Esophagus muscularis mucosa (tissue), 4 donors: ENCODE measurements around the gene POLR2M. TPM values are rescaled to one million over a fixed set of nuclear protein-coding genes. Genes with fewer than 3 reads are reported as not detected.

Source experiments
- DNase-seq: peaks from one replicate; pipeline ENCODE4 v3.0.0-alpha.2; 2017; ENCODE audit errors: extremely low spot score
- H3K27ac ChIP-seq, 4 donors: fragments of 200-600 bp; sonication (generic); replicated peaks in 1 of 4; 1 replicate in 3 of 4; 2 replicates in 1 of 4; pipeline ENCODE4 v1.5.1; 2016 to 2019; ENCODE audit warnings: mild to moderate bottlenecking in 1 of 4
- H3K27me3 ChIP-seq, 4 donors: fragments of 200-600 bp; sonication (generic); one replicate each; pipeline versions ENCODE4 v1.5.1 to v1.6.0; 2016 to 2019
- H3K36me3 ChIP-seq, 4 donors: fragments of 200-600 bp; sonication (generic); one replicate each; pipeline ENCODE4 v1.5.1; 2016 to 2019
- H3K4me1 ChIP-seq, 4 donors: fragments of 200-600 bp; sonication (generic); one replicate each; pipeline ENCODE4 v1.5.1; 2016 to 2019
- H3K4me3 ChIP-seq, 4 donors: fragments of 200-600 bp; sonication (generic); 1 replicate in 2 of 4; 2 replicates in 2 of 4; pipeline ENCODE4 v1.5.1; 2016 to 2019; ENCODE audit warnings: mild to moderate bottlenecking in 4 of 4, moderate library complexity in 1 of 4
- H3K9me3 ChIP-seq, 4 donors: fragments of 200-600 bp; sonication (generic); 1 replicate in 3 of 4; 2 replicates in 1 of 4; pipeline ENCODE4 v1.5.1; 2016 to 2019
- CTCF ChIP-seq, 3 experiments: fragments of 200-600 bp in 2 of 3; fragments of 450-650 bp in 1 of 3; sonication (generic) in 2 of 3; IDR thresholded peaks; one replicate each; pipeline ENCODE4 v1.5.1; 2017 to 2019; ENCODE audit warnings: antibody characterized with exemption in 3 of 3, mild to moderate bottlenecking in 2 of 3, moderate library complexity in 1 of 3
- EP300 ChIP-seq: sonication (generic); formaldehyde crosslinking; IDR thresholded peaks from one replicate; pipeline ENCODE4 v1.6.1; 2017; ENCODE audit warnings: antibody characterized with exemption
- POLR2A ChIP-seq: fragments of 450-650 bp; IDR thresholded peaks from one replicate; pipeline ENCODE4 v1.6.1; 2017; ENCODE audit warnings: antibody characterized with exemption, moderate library complexity, mild to moderate bottlenecking, low read depth
- POLR2AphosphoS5 ChIP-seq, 2 donors: sonication (generic); formaldehyde crosslinking; IDR thresholded peaks; one replicate each; pipeline ENCODE4 v1.6.1; 2017; ENCODE audit warnings: antibody characterized with exemption in 2 of 2
- WGBS: methylation state at CpG from one replicate; pipeline ENCODE4 v1.1.5; 2018; 5-methylcytosine and 5-hydroxymethylcytosine counted together
- intact Hi-C: fragments of 100-400 bp; cut with DNase I; formaldehyde crosslinking; loops from one replicate; pipeline ENCODE4 v1.15.1; 2023
- total RNA-seq, 4 donors: library from RNA; depleted of rRNA; stranded (reverse); fragments of >200 nt; gene quantifications; one replicate each; pipeline versions ENCODE4 v1.1.0 to v1.2.1, GENCODE V29; 2016

POLR2M gene
- total RNA-seq, 4 donors from 2014 or later, result 133 to 799 (median 379) TPM

GRCh38 chr15:57751177-57751800 lies 44.8 kb downstream of the POLR2M start:
- intact Hi-C loops, result loop anchor here (5.0 kb wide), 1 partner anchor 111 kb away; no protein-coding TSS in a partner anchor
- DNase-seq, result no peak
- H3K9me3 ChIP-seq, result no peaks in the 10 kb centered on the region
- H3K27me3 ChIP-seq, result no peaks in the 10 kb centered on the region
- H3K4me3 ChIP-seq, result no peak overlapping the region
- no peaks in the 10 kb centered on the region for H3K36me3 ChIP-seq
- peak; percentile 38 to 52 (median 39) for TF ChIP-seq CTCF (IDR thresholded peaks at IDR 0.05)
- TF ChIP-seq POLR2AphosphoS5 (IDR thresholded peaks at IDR 0.05), result no peak
- no peak for TF ChIP-seq EP300
- no peak for TF ChIP-seq POLR2A
- no peak overlapping the region for H3K27ac ChIP-seq
- 20% methylated on average over 3 of the region's 3 CpGs for WGBS
- peaks cover 0 to 16% (median 14%) of the 10 kb centered on the region in 4 donors for H3K4me1 ChIP-seq

- DNase-seq, result no peak
- H3K27ac ChIP-seq, result peak overlapping the region in 1 of 4 donors; percentile 24
- TF ChIP-seq EP300, result no peak
- peak; percentile 20 to 26 (median 22) for TF ChIP-seq CTCF (IDR thresholded peaks at IDR 0.05)
- no peak for TF ChIP-seq POLR2A
- TF ChIP-seq POLR2AphosphoS5 (IDR thresholded peaks at IDR 0.05), result no peak
- no peaks in the 10 kb centered on the region for H3K9me3 ChIP-seq
- no peaks in the 10 kb centered on the region for H3K36me3 ChIP-seq
- no peaks in the 10 kb centered on the region for H3K27me3 ChIP-seq
- H3K4me1 ChIP-seq, result peaks cover 0 to 13% (median 11%) of the 10 kb centered on the region in 4 donors
- intact Hi-C loops, result loop anchor here (5.0 kb wide), 1 partner anchor 110 kb away; no protein-coding TSS in a partner anchor
- WGBS, result 58% methylated on average over 9 of the region's 9 CpGs
- H3K4me3 ChIP-seq, result peak overlapping the region; percentile 5 to 19 (median 10)
Observed at GRCh38 chr15:57752436-57752835, 45.9 kb downstream of the POLR2M start.

- 73% methylated on average over 9 of the region's 9 CpGs for WGBS
- H3K4me3 ChIP-seq, result peak overlapping the region; percentile 5 to 19 (median 10)
- no peak for TF ChIP-seq EP300
- TF ChIP-seq POLR2AphosphoS5 (IDR thresholded peaks at IDR 0.05), result no peak
- TF ChIP-seq CTCF (IDR thresholded peaks at IDR 0.05), result no peak
- TF ChIP-seq POLR2A, result no peak
Observed at GRCh38 chr15:57752840-57753239, 46.3 kb downstream of the POLR2M start.

GRCh38 chr15:57756466-57756865 lies 50.0 kb downstream of the POLR2M start:
- 91% methylated on average over 3 of the region's 3 CpGs for WGBS
- H3K27me3 ChIP-seq, result no peaks in the 10 kb centered on the region
- H3K4me3 ChIP-seq, result no peak overlapping the region
- H3K4me1 ChIP-seq, result peaks cover 0 to 12% (median 10%) of the 10 kb centered on the region in 4 donors
- H3K9me3 ChIP-seq, result no peaks in the 10 kb centered on the region
- no peak for DNase-seq
- no peak overlapping the region for H3K27ac ChIP-seq
- no peaks in the 10 kb centered on the region for H3K36me3 ChIP-seq
- TF ChIP-seq EP300 (no peak), CTCF (IDR thresholded peaks at IDR 0.05) (no peak), POLR2A (no peak)
- intact Hi-C loops, result no loop called here

More at GRCh38 chr15:57752840-57753239, 46.3 kb downstream of the POLR2M start:
- H3K4me1 ChIP-seq, result peaks cover 0 to 12% (median 10%) of the 10 kb centered on the region in 4 donors
- no peaks in the 10 kb centered on the region for H3K36me3 ChIP-seq
- H3K9me3 ChIP-seq, result no peaks in the 10 kb centered on the region
- intact Hi-C loops, result loop anchor here (5.0 kb wide), 1 partner anchor 109 kb away; no protein-coding TSS in a partner anchor
- peak overlapping the region in 1 of 4 donors; percentile 24 for H3K27ac ChIP-seq
- no peak for DNase-seq
- no peaks in the 10 kb centered on the region for H3K27me3 ChIP-seq

GRCh38 chr15:57758560-57758959 lies 52.0 kb downstream of the POLR2M start:
- TF ChIP-seq POLR2A, result no peak
- H3K4me3 ChIP-seq, result no peak overlapping the region
- no peaks in the 10 kb centered on the region for H3K27me3 ChIP-seq
- H3K36me3 ChIP-seq, result no peaks in the 10 kb centered on the region
- intact Hi-C loops, result no loop called here
- no peaks in the 10 kb centered on the region for H3K4me1 ChIP-seq
- DNase-seq, result no peak
- H3K9me3 ChIP-seq, result no peaks in the 10 kb centered on the region
- WGBS, result 72% methylated on average over 3 of the region's 3 CpGs
- H3K27ac ChIP-seq, result no peak overlapping the region
